PFSK-1 (cell line): ENCODE data around the gene WIPI1.
A peak's percentile ranks its signal among the peaks of the same experiment; 100 is the strongest.

Experiments used
- FOXP2 ChIP-seq: optimal IDR thresholded peaks from 2 replicates; pipeline ENCODE3; 2011; ENCODE audit warnings: borderline replicate concordance, control low read depth, inconsistent platforms; ENCODE audit not compliant: insufficient read depth; ENCODE audit errors: extremely low read length, extremely low read depth
- POLR2AphosphoS5 ChIP-seq: IDR thresholded peaks from 2 replicates; pipeline ENCODE4 v1.6.1; 2012; ENCODE audit warnings: low read depth, mild to moderate bottlenecking, control low read depth, low read length, moderate library complexity
- REST ChIP-seq, 2 experiments: IDR thresholded peaks; 2 replicates each; pipeline versions ENCODE4 v1.6.1 to v1.8.0; 2011 to 2012; ENCODE audit warnings: low read depth in 2 of 2, low read length in 2 of 2, control low read depth in 1 of 2, inconsistent platforms in 1 of 2, mild to moderate bottlenecking in 1 of 2, moderate library complexity in 1 of 2; ENCODE audit not compliant: insufficient read depth in 1 of 2
- SIN3A ChIP-seq: IDR thresholded peaks from 2 replicates; pipeline ENCODE4 v1.6.1; 2012; ENCODE audit warnings: mild to moderate bottlenecking, low read length, moderate library complexity, borderline replicate concordance; ENCODE audit not compliant: insufficient read depth
- TAF1 ChIP-seq: IDR thresholded peaks from 2 replicates; pipeline ENCODE4 v1.6.1; 2012; ENCODE audit warnings: low read length, control low read depth, borderline replicate concordance; ENCODE audit not compliant: insufficient read depth

Gene WIPI1

GRCh38 chr17:68495081-68495480 lies 37.8 kb upstream of the WIPI1 start:
- TF ChIP-seq FOXP2 (no peak), POLR2AphosphoS5 (no peak), TAF1 (no peak), REST (IDR thresholded peaks at IDR 0.05; ENCODE audit: insufficient read depth in 1 of 2, low read depth in 2 of 2, low read length in 2 of 2) (no peak), SIN3A (no peak)

- TF ChIP-seq SIN3A (0 out of 2 replicates have a peak, but pooled peaks have one; percentile 27), FOXP2 (no peak)
Observed at GRCh38 chr17:68491381-68492231, 34.3 kb upstream of the WIPI1 start.

DNA sequence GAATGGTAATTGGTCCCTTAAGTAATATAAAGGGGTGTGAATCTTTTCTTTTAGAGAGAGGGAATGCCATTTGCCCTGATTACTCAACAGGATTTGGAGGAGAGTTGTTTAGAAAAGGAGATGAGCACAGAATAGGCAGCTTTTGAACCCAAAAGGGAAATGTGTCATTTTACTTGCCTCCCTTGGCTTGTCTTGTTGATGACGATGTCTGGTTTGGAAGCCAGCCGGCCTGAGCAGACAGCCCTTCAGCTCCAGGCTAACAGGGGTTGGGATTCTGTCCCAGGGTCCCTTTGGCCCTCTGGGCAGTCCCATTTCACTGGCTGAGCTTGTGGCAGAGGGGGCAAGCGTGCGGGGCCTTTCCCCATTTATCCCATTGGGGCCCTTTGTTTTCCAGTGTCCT lies 32.6 kb upstream of the WIPI1 start:
- TF ChIP-seq TAF1 (no peak), REST (IDR thresholded peaks at IDR 0.05; ENCODE audit: insufficient read depth in 1 of 2, low read depth in 2 of 2, low read length in 2 of 2) (no peak), SIN3A (no peak), POLR2AphosphoS5 (no peak), FOXP2 (no peak)

GRCh38 chr17:68484458-68484857 lies 27.2 kb upstream of the WIPI1 start:
- TF ChIP-seq TAF1 (no peak), SIN3A (no peak), POLR2AphosphoS5 (no peak), REST (IDR thresholded peaks at IDR 0.05; ENCODE audit: insufficient read depth in 1 of 2, low read depth in 2 of 2, low read length in 2 of 2) (no peak), FOXP2 (no peak)

GRCh38 chr17:68482576-68483041 lies 25.3 kb upstream of the WIPI1 start:
- TF ChIP-seq TAF1: no peak
- no peak for TF ChIP-seq REST (IDR thresholded peaks at IDR 0.05; ENCODE audit: insufficient read depth in 1 of 2, low read depth in 2 of 2, low read length in 2 of 2)
- TF ChIP-seq POLR2AphosphoS5: no peak
- TF ChIP-seq SIN3A: no peak
- TF ChIP-seq FOXP2: no peak
